ENCODE measurements around the gene CASKIN1. TPM values are rescaled to one million over a fixed set of nuclear protein-coding genes. Genes with fewer than 3 reads are reported as not detected.
"Not testable (repeated sequence)": the region's sequence is repeated elsewhere in the genome, so short reads cannot be mapped to it uniquely, and the experiment has no call there.

The CASKIN1 gene
- total RNA-seq, 1 donor from 2014 or later, result 0.12 TPM

GRCh38 chr16:2142942-2143877, 53.2 kb downstream of the CASKIN1 start:
- DNase-seq (ENCODE audit: low read depth), result no peak
- no peak for TF ChIP-seq CTCF (conservative IDR thresholded peaks at IDR 0.05; ENCODE audit: low read depth, low read length)
- no peak overlapping the region for H3K4me3 ChIP-seq (ENCODE audit: low read depth, low read length)

DNA sequence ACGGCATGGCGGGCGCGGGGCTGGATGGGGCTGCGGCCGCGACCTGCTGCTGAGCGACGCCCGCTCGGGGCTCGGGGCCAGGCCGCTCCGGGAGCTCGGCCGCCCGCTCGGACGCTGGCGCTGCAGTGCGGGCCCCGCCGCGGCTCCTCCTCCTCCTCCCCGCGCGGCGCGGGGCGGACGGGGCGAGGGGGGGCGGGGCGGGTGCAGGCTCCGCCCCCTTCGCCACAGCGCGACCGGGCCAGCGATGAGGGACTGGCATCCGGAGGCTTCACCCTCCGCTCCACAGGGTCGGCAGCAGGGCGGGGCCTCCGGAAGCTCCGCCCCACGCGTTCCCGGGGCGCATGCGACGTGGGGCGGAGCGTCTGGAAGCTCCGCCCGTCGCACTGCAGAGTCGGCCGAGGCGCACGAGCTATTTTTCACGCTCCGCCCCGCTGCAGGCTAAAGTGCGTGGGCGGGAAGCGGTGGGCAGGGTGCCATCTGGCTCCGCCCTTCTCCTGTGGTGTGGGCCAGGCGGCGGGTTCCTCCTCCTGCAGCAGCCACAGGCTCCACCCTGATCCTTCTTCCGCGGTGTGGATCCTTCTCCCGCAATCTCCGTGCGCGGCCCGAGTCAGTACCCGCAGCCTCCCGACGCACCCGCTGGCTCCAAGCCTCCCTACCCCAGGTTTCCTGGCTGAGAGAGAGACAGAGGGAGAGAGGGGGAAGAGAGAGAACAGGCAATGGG, 60.5 kb downstream of the CASKIN1 start, which contains the start of gene PKD1:
Gene PKD1, minus strand, starts transcription at position 129 of the 721 bp plus-strand sequence. CDS start 209 bp downstream, outside the sequence.
- peak within 1 kb of the TSS; percentile 55 for H3K4me3 ChIP-seq (ENCODE audit: low read depth, low read length)
- DNase-seq (ENCODE audit: low read depth), result not testable (repeated sequence)

- H3K4me3 ChIP-seq (ENCODE audit: low read depth, low read length), result peak overlapping the region; percentile 55
- not testable (repeated sequence) for DNase-seq (ENCODE audit: low read depth)
Observed at GRCh38 chr16:2135071-2135470, 61.3 kb downstream of the CASKIN1 start.

DNA sequence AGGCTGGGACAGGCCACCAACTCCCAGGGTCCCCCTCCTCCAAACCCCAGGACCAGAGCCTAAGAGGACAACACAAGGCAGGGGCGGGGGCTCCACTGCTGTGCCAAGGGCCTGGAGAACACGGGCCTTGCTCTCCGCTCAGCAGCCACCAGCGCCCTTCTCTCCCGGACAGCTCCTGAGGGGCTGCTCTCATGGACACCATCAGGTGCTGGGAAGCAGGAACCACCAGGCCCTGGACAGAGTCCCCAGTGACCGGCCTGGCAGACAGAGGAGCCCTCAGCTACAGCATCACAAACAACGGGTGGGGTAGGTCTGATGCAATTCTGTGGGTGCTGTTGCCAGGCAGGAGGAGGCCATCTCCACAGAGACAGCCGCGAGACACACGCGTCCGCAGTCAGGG, 62.6 kb downstream of the CASKIN1 start:
- not testable (repeated sequence) for H3K4me3 ChIP-seq (ENCODE audit: low read depth, low read length); DNase-seq (ENCODE audit: low read depth)

DNA sequence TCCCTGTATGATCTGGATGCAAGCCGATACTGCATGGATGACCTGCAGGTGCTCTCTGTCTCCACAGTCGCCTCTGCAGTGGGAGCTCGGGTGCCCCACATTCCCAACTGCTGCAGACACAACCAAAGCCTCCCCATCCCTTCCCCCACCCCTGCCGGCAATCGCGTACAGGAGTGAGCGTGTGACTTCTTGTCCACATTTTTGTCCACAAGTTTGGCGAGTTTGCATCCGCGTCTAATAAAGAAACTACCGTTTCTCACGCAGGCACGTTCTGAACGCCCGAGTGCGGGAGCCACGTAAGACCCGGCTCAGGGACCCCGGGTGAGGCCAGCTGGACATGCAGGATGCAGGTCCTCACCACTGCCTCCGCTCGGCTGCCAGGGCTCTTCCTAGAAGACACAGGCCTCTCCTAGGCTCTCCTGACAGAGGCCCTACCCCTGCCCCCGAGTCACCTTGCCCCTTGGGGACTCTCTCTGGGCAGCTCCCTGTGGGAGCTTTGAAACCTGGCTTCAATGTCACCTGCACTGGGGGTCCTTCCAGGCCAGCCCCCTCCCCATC, 66.4 kb downstream of the CASKIN1 start:
- not testable (repeated sequence) for DNase-seq (ENCODE audit: low read depth); H3K4me3 ChIP-seq (ENCODE audit: low read depth, low read length)

DNA sequence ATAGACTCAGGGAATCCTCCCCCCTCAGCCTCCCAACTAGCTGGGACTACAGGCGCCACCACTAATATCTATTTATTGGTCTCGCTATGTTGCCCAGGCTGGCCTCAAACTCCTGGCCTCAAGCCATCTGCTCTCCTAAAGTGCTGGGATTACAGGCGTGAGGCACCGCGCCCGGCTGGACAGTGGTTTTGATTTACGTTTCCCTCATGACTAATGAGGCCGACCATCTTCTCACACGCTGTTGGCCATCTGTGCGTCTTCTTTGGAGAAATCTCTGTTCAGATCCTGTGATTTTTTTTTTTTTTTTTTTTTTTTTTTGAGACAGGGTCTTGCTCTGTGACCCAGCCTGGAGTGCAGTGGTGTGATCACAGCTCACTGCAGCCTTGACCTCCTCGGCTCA, 67.2 kb downstream of the CASKIN1 start:
- H3K4me3 ChIP-seq (ENCODE audit: low read depth, low read length); DNase-seq (ENCODE audit: low read depth): not testable (repeated sequence)

DNA sequence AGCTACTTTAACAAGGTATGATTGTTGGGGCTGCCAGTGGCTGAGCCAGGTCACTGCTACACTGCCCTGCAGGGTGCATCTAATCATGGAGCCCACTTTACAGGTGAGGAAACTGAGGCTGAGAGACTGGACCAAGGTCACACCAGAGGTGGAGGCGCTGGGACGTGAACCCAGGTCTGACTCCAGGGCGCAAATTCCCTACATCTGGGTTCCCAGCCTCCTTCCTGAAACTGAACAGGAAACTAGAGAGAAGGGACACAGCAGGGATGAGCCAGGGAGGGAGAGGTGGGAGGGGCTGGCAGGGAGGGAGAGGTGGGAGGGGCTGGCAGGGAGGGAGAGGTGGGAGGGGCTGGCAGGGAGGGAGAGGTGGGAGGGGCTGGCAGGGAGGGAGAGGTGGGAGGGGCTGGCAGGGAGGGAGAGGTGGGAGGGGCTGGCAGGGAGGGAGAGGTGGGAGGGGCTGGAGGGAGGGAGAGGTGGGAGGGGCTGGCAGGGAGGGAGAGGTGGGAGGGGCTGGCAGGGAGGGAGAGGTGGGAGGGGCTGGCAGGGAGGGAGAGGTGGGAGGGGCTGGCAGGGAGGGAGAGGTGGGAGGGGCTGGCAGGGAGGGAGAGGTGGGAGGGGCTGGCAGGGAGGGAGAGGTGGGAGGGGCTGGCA, 68.7 kb downstream of the CASKIN1 start:
- not testable (repeated sequence) for H3K4me3 ChIP-seq (ENCODE audit: low read depth, low read length); DNase-seq (ENCODE audit: low read depth)

Other genes starting within 250 kb of the CASKIN1 start
- not detected in 2 replicates for gene RPL3L, start 241.9 kb downstream of the CASKIN1 start, total RNA-seq
- gene NDUFB10, start 237.1 kb downstream of the CASKIN1 start, total RNA-seq, result 236 and 407 TPM in 2 replicates
- gene RPS2, start 231.8 kb downstream of the CASKIN1 start, total RNA-seq, result 2,813 and 2,878 TPM in 2 replicates
- not detected in 2 replicates for gene RNF151, start 229.7 kb downstream of the CASKIN1 start, total RNA-seq
- gene TBL3, start 224.6 kb downstream of the CASKIN1 start, total RNA-seq, result 108 and 127 TPM in 2 replicates
- 0.94 and 1.2 TPM in 2 replicates for gene NOXO1, start 215.1 kb downstream of the CASKIN1 start, total RNA-seq
- 21.5 and 36.3 TPM in 2 replicates for gene GFER, start 212.4 kb downstream of the CASKIN1 start, total RNA-seq
- gene SYNGR3, start 206.6 kb downstream of the CASKIN1 start, total RNA-seq, result 8.5 and 22.0 TPM in 2 replicates
- gene ZNF598, start 186.8 kb downstream of the CASKIN1 start, total RNA-seq, result 48.8 and 66.9 TPM in 2 replicates
- 0.46 and 2.4 TPM in 2 replicates for gene NPW, start 176.8 kb downstream of the CASKIN1 start, total RNA-seq
- 29.9 and 42.2 TPM in 2 replicates for gene NHERF2, start 169.7 kb downstream of the CASKIN1 start, total RNA-seq
- 61.2 and 62.8 TPM in 2 replicates for gene NTHL1, start 148.8 kb downstream of the CASKIN1 start, total RNA-seq
- gene TSC2, start 148.6 kb downstream of the CASKIN1 start, total RNA-seq, result 30.7 and 64.1 TPM in 2 replicates
- gene PKD1, start 60.7 kb downstream of the CASKIN1 start, total RNA-seq, result 50.6 and 80.2 TPM in 2 replicates
- 2.3 and 11.6 TPM in 2 replicates for gene RAB26, start 48.0 kb downstream of the CASKIN1 start, total RNA-seq
- gene TRAF7, start 40.8 kb downstream of the CASKIN1 start, total RNA-seq, result 48.6 and 63.9 TPM in 2 replicates
- gene MLST8, start 8.8 kb upstream of the CASKIN1 start, total RNA-seq, result 98.2 and 134 TPM in 2 replicates
- 5.3 and 10.1 TPM in 2 replicates for gene BRICD5, start 14.3 kb upstream of the CASKIN1 start, total RNA-seq
- 29.3 and 58.3 TPM in 2 replicates for gene PGP, start 18.2 kb upstream of the CASKIN1 start, total RNA-seq
- 33.7 and 36.4 TPM in 2 replicates for gene E4F1, start 27.0 kb upstream of the CASKIN1 start, total RNA-seq
- 0.07 and 0.52 TPM in 2 replicates for gene DNASE1L2, start 39.8 kb upstream of the CASKIN1 start, total RNA-seq
- 92.2 and 94.6 TPM in 2 replicates for gene ECI1, start 55.0 kb upstream of the CASKIN1 start, total RNA-seq
- gene RNPS1, start 71.5 kb upstream of the CASKIN1 start, total RNA-seq, result 231 and 305 TPM in 2 replicates
- gene ABCA3, start 144.1 kb upstream of the CASKIN1 start, total RNA-seq, result 8.4 and 17.1 TPM in 2 replicates
- gene CCNF, start 232.8 kb upstream of the CASKIN1 start, total RNA-seq, result 47.5 and 53.4 TPM in 2 replicates